HCT116 (cell line): Measurements from ENCODE around the gene CBR4. TPM values are rescaled to one million over a fixed set of nuclear protein-coding genes. Genes with fewer than 3 reads are reported as not detected.

Experiments used
- ATAC-seq: fragments of 200-7000 bp; cut with Tn5 transposase; 2 replicates; pipeline ENCODE4 v1.9.1; 2020; ENCODE audit warnings: mild to moderate bottlenecking, moderate library complexity
- BruUV-seq: library from RNA; stranded (reverse); fragments of 400-500 nt; replicated peaks from 2 replicates; lab custom pipeline; 2021; lab: Mats Ljungman, UMichigan
- CTCF ChIA-PET: fragments of 300-600 bp; sonication (Branson Sonifier 250); formaldehyde crosslinking; loops from one replicate; lab custom pipeline; 2021; ENCODE audit warnings: antibody characterized with exemption; lab: Charles Lee
- POLR2A ChIA-PET: fragments of 300-600, 350-600 bp; sonication (Branson Sonifier 250); formaldehyde crosslinking; loops from one replicate; lab custom pipeline; 2021; ENCODE audit warnings: antibody characterized with exemption; lab: Charles Lee
- RAD21 ChIA-PET, 2 experiments: fragments of 300-600 bp; sonication (Branson Sonifier 250); formaldehyde crosslinking; loops; one replicate each; lab custom pipeline; 2023; ENCODE audit warnings: low total read pairs in 2 of 2; ENCODE audit not compliant: uncharacterized antibody in 2 of 2, unreplicated experiment in 2 of 2, low non-redundant PET in 1 of 2; lab: Charles Lee
- DNase-seq: peaks from one replicate; pipeline ENCODE4 v3.0.0-alpha.2; 2010; ENCODE audit warnings: low read depth, low spot score
- H2AFZ ChIP-seq: fragments of 200-600 bp; shearing (Covaris generic), sonication (generic); 2 replicates; pipeline ENCODE4 v1.6.1; 2017; ENCODE audit warnings: low read depth, mixed run types, mixed read lengths, antibody characterized with exemption, low read length; ENCODE audit not compliant: poor library complexity, severe bottlenecking
- H3K27ac ChIP-seq: 2 replicates; pipeline ENCODE4 v1.5.1; 2012; ENCODE audit warnings: low read depth, low read length
- H3K27me3 ChIP-seq: fragments of 200-600 bp; sonication (generic); 2 replicates; pipeline ENCODE4 v1.6.1; 2016; ENCODE audit warnings: mixed run types, low read length, mixed read lengths; ENCODE audit not compliant: insufficient read depth
- H3K36me3 ChIP-seq, 2 experiments: fragments of 200-500 bp in 1 of 2; fragments of 200-600 bp in 1 of 2; sonication (Bioruptor generic) in 1 of 2; sonication (generic) in 1 of 2; 2 replicates each; pipeline versions ENCODE4 v1.5.1 to v1.6.1; 2014 to 2016; ENCODE audit warnings: low read length in 2 of 2, inconsistent platforms in 1 of 2, mixed read lengths in 1 of 2, mixed run types in 1 of 2; ENCODE audit not compliant: insufficient read depth in 2 of 2, control insufficient read depth in 1 of 2
- H3K4me1 ChIP-seq, 2 experiments: fragments of 200-600 bp in 1 of 2; sonication (generic) in 1 of 2; 2 replicates each; pipeline versions ENCODE4 v1.5.1 to v1.6.1; 2012 to 2017; ENCODE audit warnings: low read length in 2 of 2, inconsistent platforms in 1 of 2, mild to moderate bottlenecking in 1 of 2, mixed read lengths in 1 of 2, mixed run types in 1 of 2, moderate library complexity in 1 of 2; ENCODE audit not compliant: insufficient read depth in 2 of 2, control insufficient read depth in 1 of 2
- H3K4me2 ChIP-seq: fragments of 200-600 bp; sonication (generic); 2 replicates; pipeline ENCODE4 v1.6.1; 2017; ENCODE audit warnings: mixed run types, low read length, mixed read lengths
- H3K4me3 ChIP-seq, 2 experiments: fragments of 200-600 bp in 1 of 2; sonication (generic) in 1 of 2; replicated peaks in 1 of 2; 2 replicates each; pipeline ENCODE4 v1.5.1; 2011 to 2016; ENCODE audit warnings: low read length in 2 of 2, control low read depth in 1 of 2, low read depth in 1 of 2, mild to moderate bottlenecking in 1 of 2, mixed read lengths in 1 of 2, mixed run types in 1 of 2
- H3K79me2 ChIP-seq: fragments of 200-600 bp; sonication (generic); 2 replicates; pipeline ENCODE4 v1.6.1; 2017; ENCODE audit warnings: mild to moderate bottlenecking, mixed run types, low read length, moderate library complexity, mixed read lengths; ENCODE audit not compliant: insufficient read depth
- H3K9ac ChIP-seq: fragments of 200-600 bp; sonication (generic); 2 replicates; pipeline ENCODE4 v1.6.1; 2016; ENCODE audit warnings: low read length, mixed read lengths
- H3K9me2 ChIP-seq: fragments of 200-600 bp; sonication (generic), shearing (Covaris generic); 2 replicates; pipeline ENCODE4 v1.6.1; 2017; ENCODE audit warnings: mixed run types, mild to moderate bottlenecking, moderate library complexity; ENCODE audit not compliant: insufficient read depth
- H3K9me3 ChIP-seq, 2 experiments: fragments of 200-500 bp in 1 of 2; fragments of 200-600 bp in 1 of 2; sonication (Bioruptor generic) in 1 of 2; sonication (generic) in 1 of 2; 2 replicates each; pipeline ENCODE4 v1.6.1; 2014 to 2017; ENCODE audit warnings: low read length in 2 of 2, mixed read lengths in 2 of 2, inconsistent platforms in 1 of 2, low read depth in 1 of 2, mild to moderate bottlenecking in 1 of 2, mixed run types in 1 of 2, moderate library complexity in 1 of 2; ENCODE audit not compliant: control insufficient read depth in 1 of 2, insufficient read depth in 1 of 2
- H4K20me1 ChIP-seq: fragments of 200-600 bp; sonication (generic), shearing (Covaris generic); 2 replicates; pipeline ENCODE4 v1.6.1; 2017; ENCODE audit warnings: mixed run types, mild to moderate bottlenecking, moderate library complexity; ENCODE audit not compliant: insufficient read depth
- CEBPB ChIP-seq: IDR thresholded peaks from 2 replicates; pipeline ENCODE4 v1.6.1; 2012; ENCODE audit warnings: low read depth
- ELF1 ChIP-seq: IDR thresholded peaks from 2 replicates; pipeline ENCODE4 v1.6.1; 2012; ENCODE audit warnings: low read depth, borderline replicate concordance
- EZH2 ChIP-seq: fragments of 200-600 bp; sonication (generic); IDR thresholded peaks from 2 replicates; pipeline ENCODE4 v1.6.1; 2017; ENCODE audit warnings: antibody characterized with exemption, mixed run types
- EZH2phosphoT487 ChIP-seq: fragments of 200-600 bp; IDR thresholded peaks from 2 replicates; pipeline ENCODE4 v1.6.1; 2018; ENCODE audit warnings: antibody characterized with exemption, borderline replicate concordance
- FOSL1 ChIP-seq: IDR thresholded peaks from 2 replicates; pipeline ENCODE4 v1.6.1; 2012; ENCODE audit warnings: low read depth
- JUND ChIP-seq: IDR thresholded peaks from 2 replicates; pipeline ENCODE4 v1.6.1; 2012
- MAX ChIP-seq: IDR thresholded peaks from 2 replicates; pipeline ENCODE4 v1.6.1; 2012
- RAD21 ChIP-seq: IDR thresholded peaks from 2 replicates; pipeline ENCODE4 v1.6.1; 2012; ENCODE audit warnings: low read depth, mild to moderate bottlenecking
- SIN3A ChIP-seq: IDR thresholded peaks from 2 replicates; pipeline ENCODE4 v1.6.1; 2012; ENCODE audit warnings: low read depth
- SP1 ChIP-seq: IDR thresholded peaks from 2 replicates; pipeline ENCODE4 v1.6.1; 2012; ENCODE audit warnings: low read depth
- YY1 ChIP-seq: IDR thresholded peaks from 2 replicates; pipeline ENCODE4 v1.6.1; 2011; ENCODE audit warnings: low read length, low read depth, moderate library complexity, mild to moderate bottlenecking; ENCODE audit not compliant: insufficient replicate concordance; ENCODE audit errors: extremely low read depth
- ZBTB33 ChIP-seq: IDR thresholded peaks from 2 replicates; pipeline ENCODE4 v1.6.1; 2011; ENCODE audit warnings: mild to moderate bottlenecking, low read length, moderate library complexity; ENCODE audit not compliant: insufficient replicate concordance; ENCODE audit errors: extremely low read depth
- intact Hi-C: fragments of 100-400 bp; cut with micrococcal nuclease; formaldehyde crosslinking; loops from 2 replicates; pipeline ENCODE4 v1.10.0; 2022
- total RNA-seq: library from RNA; stranded (reverse); gene quantifications from one replicate; pipeline ENCODE4 v1.2.1, GENCODE V29; 2021; ENCODE audit not compliant: unreplicated experiment

The CBR4 gene
- total RNA-seq, 1 experiment from 2014 or later: 32.3 TPM

GRCh38 chr4:169029947-169030346 is 19.9 kb upstream of the CBR4 start (continued):
- TF ChIP-seq MAX (no peak), RAD21 (no peak), CEBPB (no peak), EZH2phosphoT487 (no peak), SIN3A (no peak), ELF1 (no peak), ZBTB33 (no peak), EZH2 (no peak), YY1 (no peak), FOSL1 (no peak), JUND (no peak)

GRCh38 chr4:169027663-169028062 is 17.6 kb upstream of the CBR4 start:
- Histone ChIP-seq H3K4me1 (peaks cover 14 to 38% of the 10 kb centered on the region in 2 experiments; a peak in 3 of 4 replicates), H3K36me3 (no peaks in the 10 kb centered on the region), H3K27me3 (no peaks in the 10 kb centered on the region), H3K79me2 (no peaks in the 10 kb centered on the region), H3K4me3 (no peak overlapping the region), H4K20me1 (no peaks in the 10 kb centered on the region), H3K27ac (no peak overlapping the region), H3K9me2 (no peaks in the 10 kb centered on the region), H3K4me2 (no peak overlapping the region), H3K9ac (no peak overlapping the region), H3K9me3 (no peaks in the 10 kb centered on the region), H2AFZ (no peak overlapping the region)
- no TSS peak for BruUV-seq
- DNase-seq (no peak), ATAC-seq (no peak)
- CTCF ChIA-PET: interaction anchor here (0.6 kb wide), 1 partner anchor 18 kb away, joined by 4 read pairs; the partner anchor contains the start of gene CBR4
- intact Hi-C loops: loop anchor here (5.0 kb wide), 1 partner anchor 285 kb away; no protein-coding TSS in a partner anchor
- RAD21 ChIA-PET: no interaction called here
- POLR2A ChIA-PET: no interaction called here
- TF ChIP-seq EZH2phosphoT487 (no peak), SP1 (no peak)
